GM12891 (cell line): ENCODE data around the gene NAALADL2.

Experiments used
- PAX5 ChIP-seq: IDR thresholded peaks from 2 replicates; pipeline ENCODE4 v1.6.1; 2011; ENCODE audit warnings: low read length, moderate library complexity, mild to moderate bottlenecking; ENCODE audit not compliant: insufficient read depth, severe bottlenecking
- POLR2A ChIP-seq: IDR thresholded peaks from 2 replicates; pipeline ENCODE4 v1.6.1; 2011; ENCODE audit warnings: low read depth, low read length, control low read depth
- POLR2AphosphoS5 ChIP-seq: IDR thresholded peaks from 2 replicates; pipeline ENCODE4 v1.6.1; 2011; ENCODE audit warnings: low read depth, low read length, control low read depth
- POU2F2 ChIP-seq: IDR thresholded peaks from 2 replicates; pipeline ENCODE4 v1.6.1; 2011; ENCODE audit warnings: low read depth, mild to moderate bottlenecking, control low read depth, low read length, moderate library complexity
- SPI1 ChIP-seq: IDR thresholded peaks from 2 replicates; pipeline ENCODE4 v1.6.1; 2011; ENCODE audit warnings: low read depth, low read length, control low read depth
- TAF1 ChIP-seq: IDR thresholded peaks from 2 replicates; pipeline ENCODE4 v1.6.1; 2011; ENCODE audit warnings: low read depth, low read length, control low read depth

DNA sequence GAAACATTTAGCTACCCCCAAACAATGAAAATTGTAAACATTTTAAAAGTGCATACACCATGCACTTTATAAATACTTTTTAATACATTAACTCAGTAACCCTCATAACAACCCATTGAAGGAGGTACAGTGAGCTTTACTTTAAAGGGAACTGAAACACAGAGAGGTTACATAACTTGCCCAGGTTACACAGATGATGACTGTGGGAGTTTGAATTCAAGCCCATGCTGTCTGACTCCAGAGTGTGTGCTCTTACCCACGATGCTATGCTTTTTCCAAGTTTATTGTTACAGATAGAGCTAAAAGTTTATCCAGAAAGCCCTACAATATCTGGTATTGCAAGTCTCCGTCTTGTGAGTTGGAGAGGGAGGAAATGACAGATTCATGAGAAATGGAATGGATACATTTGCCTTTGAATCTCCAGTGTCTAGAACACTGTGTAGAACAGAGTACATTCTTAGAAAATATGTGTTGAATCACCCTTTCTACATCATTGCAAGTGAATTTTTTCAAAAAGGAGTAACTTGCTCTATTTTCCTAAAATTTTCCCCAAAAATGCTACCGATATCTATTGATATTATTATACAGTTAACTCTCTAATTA is 428.3 kb downstream of the NAALADL2 start:
- TF ChIP-seq POLR2AphosphoS5 (no peak), POLR2A (no peak), TAF1 (no peak), SPI1 (peak; percentile 95), PAX5 (no peak), POU2F2 (no peak)
